Thymus (tissue), 11 donors: ENCODE measurements around the gene KIF17. TPM values are rescaled to one million over a fixed set of nuclear protein-coding genes. Genes with fewer than 3 reads are reported as not detected.
A peak's percentile ranks its signal among the peaks of the same experiment; 100 is the strongest.

Experiments used
- DNase-seq, 9 donors: peaks; one replicate each; pipeline ENCODE4 v3.0.0-alpha.2; 2013; ENCODE audit warnings: low spot score in 9 of 9, low read depth in 6 of 9, missing footprints in 1 of 9
- H3K27ac ChIP-seq, 2 donors: one replicate each; pipeline ENCODE4 v1.5.1; 2013; ENCODE audit warnings: control low read depth in 1 of 2, low read depth in 1 of 2, low read length in 1 of 2, mild to moderate bottlenecking in 1 of 2, moderate library complexity in 1 of 2
- H3K27me3 ChIP-seq, 2 donors: one replicate each; pipeline ENCODE4 v1.5.1; 2013; ENCODE audit warnings: low read length in 1 of 2; ENCODE audit not compliant: control insufficient read depth in 2 of 2, insufficient read depth in 1 of 2
- H3K36me3 ChIP-seq, 2 donors: one replicate each; pipeline ENCODE4 v1.5.1; 2013; ENCODE audit warnings: low read length in 1 of 2, mild to moderate bottlenecking in 1 of 2, moderate library complexity in 1 of 2; ENCODE audit not compliant: control insufficient read depth in 2 of 2, insufficient read depth in 2 of 2
- H3K4me1 ChIP-seq, 2 donors: one replicate each; pipeline ENCODE4 v1.5.1; 2013; ENCODE audit warnings: low read length in 2 of 2; ENCODE audit not compliant: control insufficient read depth in 2 of 2, insufficient read depth in 2 of 2
- H3K4me3 ChIP-seq, 2 donors: one replicate each; pipeline ENCODE4 v1.5.1; 2013; ENCODE audit warnings: low read length in 2 of 2, control low read depth in 1 of 2, mild to moderate bottlenecking in 1 of 2
- H3K9me3 ChIP-seq, 2 donors: one replicate each; pipeline ENCODE4 v1.5.1; 2013; ENCODE audit warnings: low read length in 1 of 2, mild to moderate bottlenecking in 1 of 2; ENCODE audit not compliant: control insufficient read depth in 2 of 2, insufficient read depth in 1 of 2
- WGBS: extraction: QIAGEN DNeasy Blood & Tissue Kit; methylation state at CpG from one replicate; pipeline ENCODE4 v1.1.7; 2013; 5-methylcytosine and 5-hydroxymethylcytosine counted together
- polyA plus RNA-seq: library from polyadenylated mRNA; stranded (reverse); fragments of 200-250 nt; gene quantifications from one replicate; pipeline ENCODE4 v1.2.3, GENCODE V29; 2013
- total RNA-seq: library from RNA; stranded (reverse); fragments of 120-200 nt; gene quantifications from one replicate; pipeline ENCODE4 v1.2.4, GENCODE V29; 2013
- donor health status: healthy.

Gene KIF17
- total and polyA plus RNA-seq, 2 donors, result 0.85 to 1.0 TPM

DNA sequence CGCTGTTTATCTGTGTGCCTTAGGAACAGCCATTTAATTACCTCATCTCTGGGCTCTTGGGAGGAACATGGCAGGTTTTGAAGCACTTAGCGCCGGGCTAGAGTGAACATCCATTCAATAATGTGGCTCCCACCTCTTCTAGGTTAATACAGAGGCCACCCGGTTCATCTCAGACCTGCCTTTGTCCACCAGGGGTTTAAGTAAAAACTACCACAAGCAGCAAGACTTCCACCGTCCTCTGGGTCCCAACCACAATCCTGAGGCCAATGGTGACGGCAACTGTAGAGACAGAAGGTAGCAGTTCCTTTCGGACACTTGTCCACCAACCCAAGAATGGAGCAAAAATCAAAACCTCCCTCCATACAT, 55.7 kb downstream of the KIF17 start:
- Histone ChIP-seq H3K4me1 (peaks cover 14 to 21% of the 10 kb centered on the region in 2 donors), H3K27me3 (no peaks in the 10 kb centered on the region), H3K27ac (no peak overlapping the region), H3K4me3 (peak overlapping the region; percentile 51 to 92), H3K36me3 (peaks cover 14 to 18% of the 10 kb centered on the region in 2 donors), H3K9me3 (no peaks in the 10 kb centered on the region)
- DNase-seq, result no peak
- WGBS, result 69% methylated on average over 7 of the region's 7 CpGs

DNA sequence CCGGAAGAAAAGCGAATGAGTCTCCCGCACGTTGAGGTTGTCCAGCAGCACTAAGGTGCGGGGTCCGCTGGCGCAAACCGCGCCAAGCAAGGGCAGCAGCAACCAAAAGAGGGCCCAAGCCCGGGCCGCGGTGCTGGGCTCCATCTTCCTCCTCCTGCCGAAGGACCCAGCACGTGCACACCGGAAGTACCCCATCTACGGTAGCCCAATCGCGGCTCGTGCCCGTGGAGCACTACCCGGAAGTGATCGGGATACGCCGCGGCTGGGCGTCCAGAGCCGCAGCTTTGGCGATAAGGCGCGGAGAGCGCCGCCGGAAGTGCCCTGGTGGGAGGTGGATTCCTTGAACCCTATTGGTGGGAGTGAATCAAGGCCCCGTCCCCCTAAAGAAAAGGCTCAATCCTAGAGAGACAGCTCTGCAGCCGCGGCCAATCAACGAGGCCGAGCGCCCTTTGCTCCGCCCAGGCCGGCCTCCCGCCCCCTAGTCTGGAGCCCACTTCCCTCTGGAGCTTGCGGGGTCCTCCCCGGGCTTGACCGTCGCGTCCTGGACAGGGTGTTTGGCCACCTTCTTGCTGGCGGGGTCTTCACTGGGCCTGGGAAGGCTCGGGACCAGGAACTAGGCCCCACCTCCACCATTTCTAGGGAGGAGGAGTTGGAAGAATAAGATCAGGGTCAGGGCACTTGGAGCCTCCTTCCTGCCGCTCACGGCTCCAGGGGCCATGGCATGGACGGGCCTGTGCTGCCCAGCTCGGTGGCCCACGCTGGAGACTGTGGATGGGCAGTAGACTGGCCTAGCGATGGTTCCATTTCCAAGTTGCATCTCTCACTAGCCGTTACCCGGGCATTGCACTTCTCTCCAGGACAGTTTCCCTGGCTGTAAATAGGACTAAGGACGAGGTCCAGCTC, 56.3 kb downstream of the KIF17 start, which contains the start of gene DDOST:
TSS of gene DDOST (minus strand) at position 163 of the 903 bp plus-strand sequence. CDS start at position 144, 19 bp downstream.
- WGBS, result 2% methylated on average over 58 of the region's 58 CpGs
- peaks cover 14 to 21% of the 10 kb centered on the region in 2 donors for H3K4me1 ChIP-seq

DNA sequence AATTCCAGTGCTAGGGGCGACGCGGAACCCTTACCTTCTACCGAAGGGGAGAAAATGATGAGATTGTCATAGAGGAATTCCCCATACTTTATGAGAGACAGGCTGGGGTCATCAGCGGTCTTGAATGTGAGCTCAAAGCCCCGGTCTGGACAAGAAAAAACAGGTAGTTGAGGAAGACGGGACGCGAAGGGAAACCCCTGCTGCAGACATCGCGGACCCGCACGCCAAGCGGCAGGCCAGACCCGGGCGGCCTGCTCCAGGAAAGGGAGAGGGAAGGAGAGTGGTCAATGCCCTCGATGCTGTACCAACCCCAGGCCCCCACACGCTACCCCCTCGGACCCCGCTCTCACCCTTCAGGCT, 57.0 kb downstream of the KIF17 start:
- DNase-seq, result no peak
- no peaks in the 10 kb centered on the region for H3K9me3 ChIP-seq
- H3K4me3 ChIP-seq, result peak overlapping the region; percentile 51 to 92
- H3K27me3 ChIP-seq, result no peaks in the 10 kb centered on the region
- H3K4me1 ChIP-seq, result peaks cover 14 to 21% of the 10 kb centered on the region in 2 donors
- peaks cover 25 to 31% of the 10 kb centered on the region in 2 donors for H3K36me3 ChIP-seq
- peak overlapping the region; percentile 37 to 57 for H3K27ac ChIP-seq
- WGBS, result under 1% methylated on average over 20 of the region's 20 CpGs

More for the DNA sequence above, 56.3 kb downstream of the KIF17 start, which contains the start of gene DDOST:
- Histone ChIP-seq H3K36me3 (peaks cover 18 to 25% of the 10 kb centered on the region in 2 donors), H3K27ac (peak within 1 kb of the TSS; percentile 48 to 57), H3K4me3 (peak within 1 kb of the TSS; percentile 51 to 92), H3K9me3 (no peaks in the 10 kb centered on the region), H3K27me3 (no peaks in the 10 kb centered on the region)
- peak; percentile 84 to 97 (median 92) for DNase-seq

DNA sequence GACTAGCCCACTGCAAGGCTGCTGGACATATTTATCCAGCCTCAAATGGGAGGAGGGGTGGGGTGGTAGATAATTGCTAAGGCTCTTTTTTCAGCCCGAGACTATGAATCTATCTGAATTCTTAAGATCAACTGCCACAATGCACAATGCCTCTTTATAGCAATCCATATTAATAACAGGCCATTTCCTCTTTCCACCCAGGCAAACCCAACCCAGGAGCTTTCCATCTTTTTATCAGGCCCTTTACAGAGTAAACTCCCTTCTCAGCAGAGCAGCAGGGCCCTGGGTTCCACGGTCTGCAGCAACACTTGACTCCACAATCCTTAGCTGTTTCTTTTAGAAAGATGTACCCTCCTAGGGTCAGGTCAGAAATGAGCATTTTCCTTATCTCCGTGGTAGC, 57.4 kb downstream of the KIF17 start:
- Histone ChIP-seq H3K9me3 (no peaks in the 10 kb centered on the region), H3K36me3 (peaks cover 29 to 36% of the 10 kb centered on the region in 2 donors), H3K27me3 (no peaks in the 10 kb centered on the region), H3K27ac (no peak overlapping the region), H3K4me1 (peaks cover 14 to 21% of the 10 kb centered on the region in 2 donors), H3K4me3 (peak overlapping the region; percentile 51 to 92)
- 29% methylated on average over 3 of the region's 3 CpGs for WGBS
- DNase-seq, result no peak

GRCh38 chr1:20658166-20658915, 59.5 kb downstream of the KIF17 start:
- H3K36me3 ChIP-seq, result peaks cover 49 to 56% of the 10 kb centered on the region in 2 donors

GRCh38 chr1:20657024-20657423, 60.8 kb downstream of the KIF17 start:
- no peak for DNase-seq
- Histone ChIP-seq H3K27me3 (no peaks in the 10 kb centered on the region), H3K27ac (no peak overlapping the region), H3K4me1 (peaks cover 12 to 14% of the 10 kb centered on the region in 2 donors), H3K4me3 (no peak overlapping the region), H3K9me3 (peaks cover 0 to 2% of the 10 kb centered on the region in 2 donors), H3K36me3 (peaks cover 62 to 69% of the 10 kb centered on the region in 2 donors)
- 96% methylated on average over 12 of the region's 12 CpGs for WGBS

More at GRCh38 chr1:20658166-20658915, 59.5 kb downstream of the KIF17 start:
- Histone ChIP-seq H3K27ac (no peak overlapping the region), H3K4me1 (peaks cover 14 to 21% of the 10 kb centered on the region in 2 donors), H3K27me3 (no peaks in the 10 kb centered on the region), H3K4me3 (no peak overlapping the region), H3K9me3 (peaks cover 0 to 2% of the 10 kb centered on the region in 2 donors)
- DNase-seq, result no peak
- 96% methylated on average over 16 of the region's 16 CpGs for WGBS

DNA sequence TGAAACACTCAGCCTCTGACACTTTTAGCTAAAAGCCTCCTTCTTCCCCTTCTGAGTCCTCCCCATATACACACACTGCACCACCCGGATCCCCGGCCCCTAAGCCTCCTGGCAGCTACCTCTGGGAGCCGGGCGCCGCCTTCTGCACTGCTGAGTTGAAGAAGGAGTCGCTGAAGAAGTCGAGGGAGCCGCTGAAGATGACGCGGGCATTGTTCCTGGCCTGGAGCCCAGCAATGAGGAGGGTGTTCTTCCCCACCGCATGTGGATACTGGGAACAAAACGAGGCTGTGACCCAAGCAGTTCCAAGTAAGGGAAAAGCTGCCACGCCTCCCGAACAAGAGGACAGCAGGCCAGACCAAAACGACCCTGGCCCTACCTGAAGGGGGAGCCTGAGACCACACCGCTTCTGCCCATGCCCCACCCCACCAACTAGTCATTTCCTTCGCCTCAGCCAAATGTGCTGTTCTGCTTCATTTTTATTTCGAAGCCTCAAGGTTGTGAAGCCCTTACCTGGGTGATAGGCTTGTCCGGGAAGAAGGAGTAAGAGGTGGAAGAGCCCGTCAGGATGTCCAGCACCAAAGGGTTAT, 63.6 kb downstream of the KIF17 start:
- Histone ChIP-seq H3K27ac (no peak overlapping the region), H3K36me3 (peaks cover 83 to 85% of the 10 kb centered on the region in 2 donors), H3K4me1 (no peaks in the 10 kb centered on the region), H3K4me3 (no peak overlapping the region), H3K9me3 (peaks cover 0 to 2% of the 10 kb centered on the region in 2 donors), H3K27me3 (no peaks in the 10 kb centered on the region)
- no peak for DNase-seq
- 91% methylated on average over 20 of the region's 20 CpGs for WGBS

DNA sequence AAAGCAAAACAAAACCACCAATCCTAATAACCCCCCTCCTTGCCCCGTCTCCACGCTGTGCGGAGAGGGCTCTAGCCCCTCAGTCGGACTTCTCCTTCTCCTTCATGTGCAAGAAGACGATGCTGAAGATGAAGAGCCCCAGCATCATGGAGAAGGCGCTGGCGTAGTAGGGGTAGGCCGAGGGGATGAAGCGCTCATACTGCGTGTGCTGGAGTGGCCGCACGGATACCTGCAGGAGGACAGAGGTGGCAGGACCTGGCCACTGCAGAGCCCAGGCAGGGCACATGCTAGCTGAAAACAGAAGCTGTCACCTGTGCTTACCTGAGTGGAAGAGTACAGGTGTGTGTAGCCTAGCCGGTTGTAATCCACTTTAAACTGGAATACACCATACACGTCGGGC, 65.5 kb downstream of the KIF17 start:
- Histone ChIP-seq H3K9me3 (peaks cover 0 to 2% of the 10 kb centered on the region in 2 donors), H3K36me3 (peaks cover 84% of the 10 kb centered on the region in 2 donors), H3K27ac (no peak overlapping the region), H3K4me3 (no peak overlapping the region), H3K27me3 (no peaks in the 10 kb centered on the region), H3K4me1 (no peaks in the 10 kb centered on the region)
- DNase-seq, result no peak
- WGBS, result 99% methylated on average over 15 of the region's 15 CpGs
